HG02938 (cell line): ENCODE results near the gene TTPAL.

Experiments used
- ATAC-seq: cut with Tn5 transposase; IDR thresholded peaks from one replicate; pipeline ENCODE4 v1.9.1; 2021; ENCODE audit warnings: mild to moderate bottlenecking, moderate library complexity; ENCODE audit not compliant: unreplicated experiment

Gene TTPAL

GRCh38 chr20:44532259-44532980 is 56.7 kb downstream of the TTPAL start:
- ATAC-seq, result no peak

DNA sequence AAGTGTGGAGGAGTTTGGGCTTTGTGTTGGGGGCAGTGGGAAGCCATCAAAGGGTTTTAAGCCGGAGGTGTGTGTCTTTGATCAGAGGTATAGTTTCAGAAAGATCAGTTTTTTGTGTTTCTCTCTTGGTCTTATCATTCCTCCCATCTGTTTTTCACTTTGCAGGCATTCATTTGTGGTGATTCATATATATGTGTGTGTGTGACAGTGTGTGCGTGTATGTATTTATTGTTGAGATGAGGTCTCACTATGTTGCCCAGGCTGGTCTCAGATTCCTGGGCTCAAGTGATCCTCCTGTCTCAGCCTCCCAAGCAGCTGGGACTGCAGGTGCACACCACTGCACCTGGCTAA is 57.3 kb downstream of the TTPAL start:
- ATAC-seq, result no peak

DNA sequence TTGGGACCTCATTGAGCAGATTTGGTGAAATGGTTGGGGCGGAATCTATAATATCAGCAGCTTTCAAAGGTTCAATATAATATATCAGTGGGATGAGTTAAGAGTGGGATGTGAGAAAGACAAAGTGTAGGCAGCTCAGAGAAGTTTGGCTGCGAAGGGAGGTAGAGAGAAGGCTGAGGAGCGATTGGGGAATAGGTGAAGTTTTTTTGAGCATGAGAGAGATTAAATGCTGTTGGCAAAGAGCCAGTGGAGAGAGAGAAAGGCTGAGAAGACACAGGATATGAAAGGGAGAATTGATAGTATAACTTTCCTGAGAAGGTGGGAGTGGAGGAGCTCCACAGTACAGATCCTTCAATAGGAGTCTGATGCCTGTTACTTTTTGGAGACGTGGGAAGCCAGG is 58.3 kb downstream of the TTPAL start:
- ATAC-seq, result no peak

DNA sequence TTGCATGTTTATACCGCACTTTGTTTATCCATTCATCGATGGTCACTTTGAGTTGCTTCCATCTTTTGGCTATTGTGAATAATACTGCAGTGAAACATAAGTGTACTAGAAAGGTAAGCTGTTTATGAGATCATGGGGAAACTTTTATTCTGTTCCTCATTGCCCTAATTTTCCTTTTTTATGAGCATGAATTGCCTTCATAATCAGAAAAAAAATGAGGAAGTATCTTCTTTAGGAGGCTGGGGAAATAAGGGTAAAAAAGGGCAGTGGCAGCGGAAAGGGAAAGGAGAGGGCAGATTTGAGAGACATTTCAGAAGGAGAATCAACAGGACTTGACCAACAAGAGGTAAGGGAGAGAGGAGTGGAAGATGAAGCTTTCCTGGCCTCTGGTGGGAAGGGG is 60.5 kb downstream of the TTPAL start:
- no peak for ATAC-seq

GRCh38 chr20:44537993-44538392 is 62.3 kb downstream of the TTPAL start:
- ATAC-seq, result no peak

GRCh38 chr20:44540834-44541233 is 65.2 kb downstream of the TTPAL start:
- no peak for ATAC-seq

DNA sequence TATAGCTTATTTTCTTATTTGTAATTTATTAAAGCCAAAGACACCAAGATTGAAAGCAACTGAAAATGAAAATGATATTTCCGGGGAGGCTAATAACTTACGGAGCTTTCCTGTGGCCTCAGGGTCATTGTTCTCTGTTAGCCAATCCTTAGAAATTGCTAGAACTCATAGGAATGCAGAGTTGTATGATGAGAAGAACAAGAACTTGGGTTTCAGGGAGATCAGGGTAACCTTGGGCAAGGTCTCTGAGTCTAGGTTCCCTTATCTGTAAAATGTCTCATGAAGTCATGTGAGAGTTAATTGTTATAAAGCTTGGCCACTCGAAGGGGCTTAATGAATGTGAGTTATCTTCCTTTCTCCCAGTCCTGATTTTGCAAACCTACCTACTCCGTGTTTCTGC is 66.3 kb downstream of the TTPAL start:
- ATAC-seq, result no peak

GRCh38 chr20:44542890-44543289 is 67.2 kb downstream of the TTPAL start:
- no peak for ATAC-seq

- no peak for ATAC-seq
Observed at GRCh38 chr20:44543358-44543757, 67.7 kb downstream of the TTPAL start.
